H1 (cell line): ENCODE measurements around the gene RIOK3. TPM values are rescaled to one million over a fixed set of nuclear protein-coding genes. Genes with fewer than 3 reads are reported as not detected.

Experiments
- CTCF ChIA-PET: fragments of 300-600 bp; sonication (Branson Sonifier 250); formaldehyde crosslinking; loops from one replicate; lab custom pipeline; 2021; ENCODE audit not compliant: partially characterized antibody; lab: Charles Lee
- POLR2A ChIA-PET: fragments of 300-600 bp; sonication (Branson Sonifier 250); formaldehyde crosslinking; loops from one replicate; lab custom pipeline; 2021; ENCODE audit warnings: inconsistent platforms; ENCODE audit not compliant: partially characterized antibody; lab: Charles Lee
- DNase-seq, 2 experiments: peaks; one replicate each; pipeline versions ENCODE4 v3.0.0 to v3.0.0-alpha.2; 2010 to 2022; ENCODE audit warnings: low spot score in 2 of 2, low read depth in 1 of 2, mixed read lengths in 1 of 2
- FAIRE-seq: peaks from 2 replicates; lab custom pipeline; 2011; peaks lifted over from hg19 to GRCh38; lab: Jason Lieb, UNC
- H2AFZ ChIP-seq: 2 replicates; pipeline ENCODE4 v1.8.1; 2012; ENCODE audit warnings: low read length, inconsistent platforms
- H2AK5ac ChIP-seq: 2 replicates; pipeline ENCODE4 v1.6.1; 2013; ENCODE audit warnings: low read depth, low read length
- H2BK120ac ChIP-seq: replicated peaks from 2 replicates; pipeline ENCODE3; 2013; ENCODE audit warnings: low read depth, low read length, inconsistent platforms
- H2BK12ac ChIP-seq: 2 replicates; pipeline ENCODE4 v1.6.1; 2013; ENCODE audit warnings: low read depth, low read length
- H2BK15ac ChIP-seq: 2 replicates; pipeline ENCODE4 v1.6.1; 2013; ENCODE audit warnings: low read length
- H2BK20ac ChIP-seq: 2 replicates; pipeline ENCODE4 v1.6.1; 2013; ENCODE audit warnings: low read length
- H2BK5ac ChIP-seq: 2 replicates; pipeline ENCODE4 v1.6.1; 2013; ENCODE audit warnings: low read depth, low read length
- H3K14ac ChIP-seq: 2 replicates; pipeline ENCODE4 v1.6.1; 2013; ENCODE audit warnings: inconsistent platforms; ENCODE audit not compliant: insufficient read length
- H3K18ac ChIP-seq: 2 replicates; pipeline ENCODE4 v1.6.1; 2013; ENCODE audit warnings: low read length; ENCODE audit errors: extremely low read depth
- H3K23ac ChIP-seq: 2 replicates; pipeline ENCODE4 v1.6.1; 2013; ENCODE audit warnings: inconsistent platforms; ENCODE audit not compliant: insufficient read length
- H3K23me2 ChIP-seq: 2 replicates; pipeline ENCODE4 v1.6.1; 2013; ENCODE audit warnings: low read depth, low read length
- H3K27ac ChIP-seq: 2 replicates; pipeline ENCODE4 v1.6.1; 2011; ENCODE audit warnings: low read depth, low read length, inconsistent platforms
- H3K27me3 ChIP-seq, 4 experiments: replicated peaks in 1 of 4; 1 replicate in 1 of 4; 2 replicates in 3 of 4; pipeline versions ENCODE4 v1.6.1 to v1.8.1; 2011 to 2013; ENCODE audit warnings: low read length in 3 of 4, mild to moderate bottlenecking in 3 of 4, inconsistent platforms in 2 of 4, mixed read lengths in 2 of 4, moderate library complexity in 1 of 4; ENCODE audit not compliant: control insufficient read depth in 3 of 4, insufficient read depth in 3 of 4; ENCODE audit errors: extremely low read depth in 1 of 4
- H3K36me3 ChIP-seq, 4 experiments: 2 replicates each; pipeline versions ENCODE4 v1.6.1 to v1.8.1; 2011 to 2013; ENCODE audit warnings: mild to moderate bottlenecking in 4 of 4, low read length in 3 of 4, moderate library complexity in 2 of 4, control low read depth in 1 of 4, inconsistent platforms in 1 of 4; ENCODE audit not compliant: insufficient read depth in 4 of 4, control insufficient read depth in 2 of 4
- H3K4ac ChIP-seq: replicated peaks from 2 replicates; pipeline ENCODE3; 2013; ENCODE audit warnings: low read length, low read depth, mixed read lengths, inconsistent platforms; ENCODE audit not compliant: insufficient read length
- H3K4me1 ChIP-seq, 4 experiments: replicated peaks in 1 of 4; 1 replicate in 1 of 4; 2 replicates in 3 of 4; pipeline versions ENCODE4 v1.6.1 to v1.8.1; 2011 to 2013; ENCODE audit warnings: low read length in 3 of 4, inconsistent platforms in 2 of 4, mixed read lengths in 1 of 4; ENCODE audit not compliant: insufficient read depth in 4 of 4, control insufficient read depth in 3 of 4
- H3K4me2 ChIP-seq, 2 experiments: 2 replicates each; pipeline versions ENCODE4 v1.6.1 to v1.8.1; 2011 to 2013; ENCODE audit warnings: low read depth in 2 of 2, low read length in 2 of 2, control low read depth in 1 of 2, inconsistent platforms in 1 of 2, mild to moderate bottlenecking in 1 of 2; ENCODE audit not compliant: insufficient read depth in 1 of 2
- H3K4me3 ChIP-seq, 4 experiments: fragments of 200-600, 300-600 bp in 1 of 4; sonication (generic), shearing (Covaris generic), sonication (Bioruptor Twin) in 1 of 4; 2 replicates each; pipeline versions ENCODE4 v1.5.1 to v1.8.1; 2011 to 2016; ENCODE audit warnings: low read length in 4 of 4, low read depth in 3 of 4, control low read depth in 2 of 4, inconsistent platforms in 2 of 4, mild to moderate bottlenecking in 2 of 4, mixed read lengths in 1 of 4, moderate library complexity in 1 of 4; ENCODE audit not compliant: insufficient read depth in 2 of 4; ENCODE audit errors: extremely low read depth in 1 of 4
- H3K56ac ChIP-seq: replicated peaks from 2 replicates; pipeline ENCODE3; 2013; ENCODE audit warnings: low read depth, mild to moderate bottlenecking, mixed read lengths, low read length, inconsistent platforms; ENCODE audit not compliant: insufficient read length
- H3K79me1 ChIP-seq: 2 replicates; pipeline ENCODE4 v1.6.1; 2013; ENCODE audit warnings: low read depth, low read length, control low read depth
- H3K79me2 ChIP-seq, 2 experiments: 2 replicates each; pipeline versions ENCODE4 v1.6.1 to v1.8.1; 2012 to 2013; ENCODE audit warnings: low read length in 2 of 2, mild to moderate bottlenecking in 2 of 2, inconsistent platforms in 1 of 2; ENCODE audit not compliant: insufficient read depth in 2 of 2, control insufficient read depth in 1 of 2
- H3K9ac ChIP-seq, 4 experiments: replicated peaks in 1 of 4; 1 replicate in 1 of 4; 2 replicates in 3 of 4; pipeline versions ENCODE4 v1.6.1 to v1.8.1; 2011 to 2013; ENCODE audit warnings: low read depth in 3 of 4, low read length in 3 of 4, control low read depth in 2 of 4, mild to moderate bottlenecking in 2 of 4, moderate library complexity in 2 of 4, inconsistent platforms in 1 of 4; ENCODE audit errors: extremely low read depth in 1 of 4
- H3K9me3 ChIP-seq, 2 experiments: 2 replicates each; pipeline versions ENCODE4 v1.6.1 to v1.8.1; 2012 to 2013; ENCODE audit warnings: mild to moderate bottlenecking in 2 of 2, moderate library complexity in 2 of 2, control low read depth in 1 of 2, inconsistent platforms in 1 of 2, low read depth in 1 of 2, low read length in 1 of 2, mixed read lengths in 1 of 2; ENCODE audit not compliant: insufficient read depth in 2 of 2
- H4K20me1 ChIP-seq, 2 experiments: replicated peaks in 1 of 2; 2 replicates each; pipeline versions ENCODE3 to v1.8.1; 2011 to 2013; ENCODE audit warnings: inconsistent platforms in 2 of 2, low read length in 2 of 2, mild to moderate bottlenecking in 1 of 2; ENCODE audit not compliant: insufficient read depth in 2 of 2, control insufficient read depth in 1 of 2
- H4K5ac ChIP-seq: 2 replicates; pipeline ENCODE4 v1.6.1; 2013; ENCODE audit warnings: low read length, low read depth, mixed read lengths, inconsistent platforms; ENCODE audit not compliant: insufficient read length
- H4K8ac ChIP-seq: 2 replicates; pipeline ENCODE4 v1.8.0; 2013; ENCODE audit warnings: mild to moderate bottlenecking, moderate library complexity, low read length, inconsistent platforms; ENCODE audit not compliant: insufficient read depth; ENCODE audit errors: extremely low read depth
- H4K91ac ChIP-seq: replicated peaks from 2 replicates; pipeline ENCODE3; 2013; ENCODE audit warnings: low read length, mixed read lengths, inconsistent platforms; ENCODE audit not compliant: insufficient read length
- CREB1 ChIP-seq: IDR thresholded peaks from 2 replicates; pipeline ENCODE4 v1.6.1; 2012; ENCODE audit warnings: inconsistent platforms
- POLR2A ChIP-seq, 2 experiments: IDR thresholded peaks; 1 replicate in 1 of 2; 2 replicates in 1 of 2; pipeline ENCODE4 v1.6.1; 2011; ENCODE audit warnings: low read depth in 2 of 2, low read length in 2 of 2, mild to moderate bottlenecking in 2 of 2; ENCODE audit errors: control extremely low read depth in 1 of 2
- POLR2AphosphoS5 ChIP-seq: IDR thresholded peaks from 2 replicates; pipeline ENCODE4 v1.6.1; 2011; ENCODE audit warnings: low read depth, low read length
- WGBS, 2 experiments: shearing (Covaris generic) in 1 of 2; methylation state at CpG; one replicate each; pipeline versions ENCODE4 v1.1.6 to v1.1.7; 2013 to 2015; ENCODE audit warnings: low lambda C conversion rate in 2 of 2, mixed read lengths in 2 of 2, inconsistent platforms in 1 of 2, low coverage in 1 of 2, missing lambda C conversion rate in 1 of 2; ENCODE audit not compliant: insufficient replicate concordance in 2 of 2, insufficient coverage in 1 of 2, insufficient read length in 1 of 2; ENCODE audit errors: extremely low coverage in 1 of 2, missing lambda C conversion rate in 1 of 2; 5-methylcytosine and 5-hydroxymethylcytosine counted together
- polyA plus RNA-seq, 7 experiments: library from polyadenylated mRNA; depleted of rRNA in 3 of 7; stranded (reverse) in 5 of 7; unstranded in 2 of 7; fragments of >200 nt in 5 of 7; fragments of 200-250 nt in 2 of 7; gene quantifications; 1 replicate in 5 of 7; 2 replicates in 1 of 7; 4 replicates in 1 of 7; pipeline versions ENCODE4 v1.2.1 to v1.2.3, GENCODE V29; 2011 to 2013; ENCODE audit warnings: missing spikeins in 2 of 7, mixed read lengths in 2 of 7
- total RNA-seq: library from RNA; stranded (reverse); fragmentation: NEBNext Ultra II Directional; extraction: Animal tissue kit (Norgen Biotek cat#: 25700); gene quantifications from 2 replicates; pipeline ENCODE4 v1.2.1, GENCODE V29; 2021

RIOK3 gene
- total and polyA plus RNA-seq, 2 of the 8 experiments (the other 6 are each of a cell fraction or from before 2014, with no cell fraction given): 7.5 to 24.3 TPM

DNA sequence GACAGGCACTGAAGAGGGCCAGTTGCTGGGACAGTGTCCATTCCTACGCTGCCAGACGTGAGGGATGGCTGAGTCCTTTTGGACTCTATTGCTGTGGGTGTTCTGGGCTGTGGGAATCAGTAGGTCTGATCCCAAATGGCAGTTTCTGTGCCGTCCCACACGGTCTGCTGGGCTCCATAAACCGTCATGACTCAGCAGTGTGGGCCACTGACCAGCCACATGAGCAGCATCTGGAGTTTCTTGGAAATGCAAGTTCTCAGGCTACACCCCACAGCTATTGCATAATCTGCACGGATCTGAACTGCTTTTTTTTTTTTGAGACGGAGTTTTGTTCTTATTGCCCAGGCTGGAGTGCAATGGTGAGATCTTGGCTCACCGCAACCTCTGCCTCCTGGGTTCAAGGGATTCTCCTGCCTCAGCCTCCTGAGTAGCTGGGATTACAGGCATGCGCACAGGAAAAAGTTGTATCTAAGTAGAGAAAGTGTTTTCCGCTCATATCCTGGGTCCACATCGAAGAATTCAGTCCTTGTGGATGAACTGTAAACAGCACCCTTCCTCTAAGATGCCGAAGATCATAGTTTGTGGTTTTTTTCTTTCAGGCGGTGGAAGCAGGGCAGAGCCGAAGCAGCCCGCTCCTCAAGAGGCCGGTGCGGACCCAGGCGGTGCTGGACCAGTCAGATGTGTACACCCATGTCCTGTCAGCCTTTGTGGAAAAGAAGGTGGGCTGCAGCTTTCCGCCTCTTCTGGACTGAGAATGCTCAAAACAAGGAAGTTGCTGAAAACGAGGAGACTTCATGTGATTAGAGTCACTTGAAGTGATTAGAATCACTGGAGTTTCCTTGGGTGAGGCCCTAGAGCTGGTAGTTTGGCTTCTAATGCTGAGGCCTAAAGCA lies 75.7 kb downstream of the RIOK3 start:
- Histone ChIP-seq H3K23me2 (no peaks in the 10 kb centered on the region), H3K9ac (no peak overlapping the region), H3K4me2 (no peak overlapping the region), H3K4me1 (no peaks in the 10 kb centered on the region), H3K14ac (no peak overlapping the region), H4K5ac (no peak overlapping the region), H4K91ac (no peak overlapping the region), H2BK120ac (no peak overlapping the region), H2BK12ac (no peak overlapping the region), H4K8ac (peak overlapping the region; percentile 41; the same call in 1 of the 2 replicates), H3K79me2 (no peaks in the 10 kb centered on the region), H3K18ac (no peak overlapping the region), H2BK20ac (no peak overlapping the region), H3K27me3 (no peaks in the 10 kb centered on the region), H3K4me3 (no peak overlapping the region), H4K20me1 (no peaks in the 10 kb centered on the region), H3K27ac (no peak overlapping the region), H2BK15ac (no peak overlapping the region), H3K36me3 (peaks cover 14 to 76% (median 49%) of the 10 kb centered on the region in 4 experiments), H3K79me1 (no peaks in the 10 kb centered on the region), H3K23ac (no peak overlapping the region), H3K9me3 (no peaks in the 10 kb centered on the region), H2AK5ac (no peak overlapping the region), H3K4ac (no peak overlapping the region), H2BK5ac (peak overlapping the region; percentile 35; the same call in 1 of the 2 replicates), H2AFZ (no peak overlapping the region), H3K56ac (no peak overlapping the region)
- TF ChIP-seq POLR2AphosphoS5: 0 out of 2 replicates have a peak, but pooled peaks have one; percentile 34
- no peak for TF ChIP-seq CREB1
- TF ChIP-seq POLR2A (IDR thresholded peaks at IDR 0.05; ENCODE audit: control extremely low read depth in 1 of 2, low read depth in 2 of 2, low read length in 2 of 2): 0 out of 3 replicates have a peak, but pooled peaks of 1 of the 2 experiments have one; percentile 23
- WGBS, 2 experiments: 89% methylated on average over 20 of the region's 20 CpGs; no CpG with 5 or more reads in 1 of the 2 experiments
- ChIA-PET CTCF (interaction anchor here (1.3 to 4.2 kb wide), 2 partner anchors 12 to 26 kb away, joined by 3 to 22 read pairs; partner anchors contain the start of gene RMC1), POLR2A (no interaction called here)
- DNase-seq: no peak
- FAIRE-seq: no peak
